HepG2 (cell line): ENCODE measurements around the gene CRK. TPM values are rescaled to one million over a fixed set of nuclear protein-coding genes. Genes with fewer than 3 reads are reported as not detected.

Experiments
- MTA1 ChIP-seq: sonication (generic); formaldehyde crosslinking; IDR thresholded peaks from 2 replicates; pipeline ENCODE4 v1.4.0; 2020; ENCODE audit warnings: missing genetic modification reagents, mild to moderate bottlenecking, borderline replicate concordance
- NFRKB ChIP-seq: fragments of 450-650 bp; IDR thresholded peaks from 2 replicates; pipeline ENCODE4 v1.6.1; 2017
- NFYB ChIP-seq: sonication (generic); formaldehyde crosslinking; IDR thresholded peaks from 2 replicates; pipeline ENCODE4 v1.4.0; 2020; ENCODE audit warnings: missing genetic modification reagents
- SOX5 ChIP-seq: IDR thresholded peaks from 2 replicates; pipeline ENCODE4 v1.6.1; 2016; ENCODE audit warnings: borderline replicate concordance
- SYNCRIP ChIP-seq: fragments of 200-400 bp; formaldehyde crosslinking; IDR thresholded peaks from 2 replicates; pipeline ENCODE4 v1.6.1; 2018; ENCODE audit warnings: mild to moderate bottlenecking, low read depth, low read length; ENCODE audit not compliant: insufficient read depth
- ZBTB8A ChIP-seq: sonication (generic); formaldehyde crosslinking; IDR thresholded peaks from 2 replicates; pipeline ENCODE4 v1.4.0; 2020; ENCODE audit warnings: mild to moderate bottlenecking, low read depth, missing genetic modification reagents, borderline replicate concordance
- ZNF335 ChIP-seq: sonication (generic); formaldehyde crosslinking; IDR thresholded peaks from 2 replicates; pipeline ENCODE4 v1.4.0; 2020; ENCODE audit warnings: missing genetic modification reagents
- ZNF530 ChIP-seq: sonication (generic); formaldehyde crosslinking; IDR thresholded peaks from 2 replicates; pipeline ENCODE4 v1.5.0; 2020; ENCODE audit warnings: low read depth, mild to moderate bottlenecking, missing genetic modification reagents
- ZNF569 ChIP-seq: sonication (generic); formaldehyde crosslinking; IDR thresholded peaks from 2 replicates; pipeline ENCODE4 v1.5.0; 2020; ENCODE audit warnings: mild to moderate bottlenecking, missing genetic modification reagents, moderate library complexity, borderline replicate concordance
- ZSCAN21 ChIP-seq: sonication (generic); formaldehyde crosslinking; IDR thresholded peaks from 2 replicates; pipeline ENCODE4 v1.8.0; 2022; ENCODE audit warnings: mild to moderate bottlenecking, missing genetic modification reagents, moderate library complexity, borderline replicate concordance
- polyA plus RNA-seq, 8 experiments: library from polyadenylated mRNA; depleted of rRNA in 3 of 8; stranded (reverse) in 7 of 8; unstranded in 1 of 8; fragments of >200 nt; fragmentation: Illumina TruSeq in 4 of 8; extraction: Trizol in 4 of 8; gene quantifications; 2 replicates each; pipeline versions ENCODE4 v1.2.1 to v1.2.3, GENCODE V29; 2011 to 2016; ENCODE audit warnings: low read depth in 4 of 8, missing spikeins in 1 of 8, mixed read lengths in 1 of 8; ENCODE audit not compliant: insufficient read depth in 1 of 8
- total RNA-seq, 5 experiments: library from RNA; depleted of rRNA; stranded (reverse); fragments of >200 nt; fragmentation: Illumina TruSeq; extraction: Trizol; gene quantifications; 2 replicates each; pipeline ENCODE4 v1.2.3, GENCODE V29; 2016; ENCODE audit warnings: low read depth in 1 of 5
- TF ChIP-seq, protein P1 (sequence below): sonication (generic); formaldehyde crosslinking; IDR thresholded peaks from 2 replicates; pipeline ENCODE4 v1.5.0; 2020; ENCODE audit warnings: missing genetic modification reagents
- TF ChIP-seq, protein P2 (sequence below): sonication (generic); formaldehyde crosslinking; conservative IDR thresholded peaks from 2 replicates; pipeline ENCODE4 v1.4.0; 2020; ENCODE audit warnings: mild to moderate bottlenecking, missing genetic modification reagents, moderate library complexity
- TF ChIP-seq, protein P3 (sequence below): sonication (generic); formaldehyde crosslinking; IDR thresholded peaks from 2 replicates; pipeline ENCODE4 v1.4.0; 2020; ENCODE audit warnings: missing genetic modification reagents
- TF ChIP-seq, protein P4 (sequence below): IDR thresholded peaks from 2 replicates; pipeline ENCODE4 v1.6.1; 2016; ENCODE audit warnings: control low read depth
- TF ChIP-seq, protein P5 (sequence below): sonication (generic); formaldehyde crosslinking; IDR thresholded peaks from 2 replicates; pipeline ENCODE4 v1.4.0; 2020; ENCODE audit warnings: missing genetic modification reagents, borderline replicate concordance

The CRK gene
- total and polyA plus RNA-seq, 2 of the 13 experiments (the other 11 are each of a cell fraction or from before 2014, with no cell fraction given) = 47.4 to 54.2 TPM

DNA sequence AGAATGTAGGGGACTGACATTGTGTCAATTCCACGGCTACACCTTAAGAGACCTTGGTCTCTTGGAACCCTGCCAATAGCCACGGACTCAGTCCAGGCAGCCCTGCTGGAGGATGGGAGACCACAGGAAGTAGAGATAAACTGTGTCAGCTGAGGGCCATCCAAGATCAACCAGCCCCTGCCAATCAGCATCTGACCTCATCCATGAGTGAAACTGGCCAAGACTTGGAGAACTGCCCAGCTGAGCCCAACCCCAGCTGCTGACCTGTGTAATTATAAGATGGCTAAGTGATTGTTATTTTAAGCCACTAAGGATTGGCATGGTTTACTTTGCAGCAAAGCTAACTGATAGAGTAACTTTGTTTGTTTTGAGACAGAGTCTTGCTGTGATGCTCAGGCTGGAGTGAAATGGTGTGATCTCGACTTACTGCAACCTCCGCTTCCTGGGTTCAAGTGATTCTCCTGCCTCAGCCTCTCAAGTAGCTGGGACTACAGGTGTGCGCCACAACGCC lies 42.7 kb downstream of the CRK start (continued):
- TF ChIP-seq, protein P1, sequence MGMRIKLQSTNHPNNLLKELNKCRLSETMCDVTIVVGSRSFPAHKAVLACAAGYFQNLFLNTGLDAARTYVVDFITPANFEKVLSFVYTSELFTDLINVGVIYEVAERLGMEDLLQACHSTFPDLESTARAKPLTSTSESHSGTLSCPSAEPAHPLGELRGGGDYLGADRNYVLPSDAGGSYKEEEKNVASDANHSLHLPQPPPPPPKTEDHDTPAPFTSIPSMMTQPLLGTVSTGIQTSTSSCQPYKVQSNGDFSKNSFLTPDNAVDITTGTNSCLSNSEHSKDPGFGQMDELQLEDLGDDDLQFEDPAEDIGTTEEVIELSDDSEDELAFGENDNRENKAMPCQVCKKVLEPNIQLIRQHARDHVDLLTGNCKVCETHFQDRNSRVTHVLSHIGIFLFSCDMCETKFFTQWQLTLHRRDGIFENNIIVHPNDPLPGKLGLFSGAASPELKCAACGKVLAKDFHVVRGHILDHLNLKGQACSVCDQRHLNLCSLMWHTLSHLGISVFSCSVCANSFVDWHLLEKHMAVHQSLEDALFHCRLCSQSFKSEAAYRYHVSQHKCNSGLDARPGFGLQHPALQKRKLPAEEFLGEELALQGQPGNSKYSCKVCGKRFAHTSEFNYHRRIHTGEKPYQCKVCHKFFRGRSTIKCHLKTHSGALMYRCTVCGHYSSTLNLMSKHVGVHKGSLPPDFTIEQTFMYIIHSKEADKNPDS (CRISPR knock-in tag) = no peak
- no peak for TF ChIP-seq SYNCRIP
- TF ChIP-seq NFRKB = no peak
- TF ChIP-seq ZSCAN21 (CRISPR knock-in tag) = no peak
- TF ChIP-seq MTA1 (CRISPR knock-in tag) = no peak
- TF ChIP-seq ZNF335 (CRISPR knock-in tag) = peak; percentile 54; the same call in 1 of the 2 replicates
- TF ChIP-seq ZNF569 = no peak
- TF ChIP-seq, protein P2, sequence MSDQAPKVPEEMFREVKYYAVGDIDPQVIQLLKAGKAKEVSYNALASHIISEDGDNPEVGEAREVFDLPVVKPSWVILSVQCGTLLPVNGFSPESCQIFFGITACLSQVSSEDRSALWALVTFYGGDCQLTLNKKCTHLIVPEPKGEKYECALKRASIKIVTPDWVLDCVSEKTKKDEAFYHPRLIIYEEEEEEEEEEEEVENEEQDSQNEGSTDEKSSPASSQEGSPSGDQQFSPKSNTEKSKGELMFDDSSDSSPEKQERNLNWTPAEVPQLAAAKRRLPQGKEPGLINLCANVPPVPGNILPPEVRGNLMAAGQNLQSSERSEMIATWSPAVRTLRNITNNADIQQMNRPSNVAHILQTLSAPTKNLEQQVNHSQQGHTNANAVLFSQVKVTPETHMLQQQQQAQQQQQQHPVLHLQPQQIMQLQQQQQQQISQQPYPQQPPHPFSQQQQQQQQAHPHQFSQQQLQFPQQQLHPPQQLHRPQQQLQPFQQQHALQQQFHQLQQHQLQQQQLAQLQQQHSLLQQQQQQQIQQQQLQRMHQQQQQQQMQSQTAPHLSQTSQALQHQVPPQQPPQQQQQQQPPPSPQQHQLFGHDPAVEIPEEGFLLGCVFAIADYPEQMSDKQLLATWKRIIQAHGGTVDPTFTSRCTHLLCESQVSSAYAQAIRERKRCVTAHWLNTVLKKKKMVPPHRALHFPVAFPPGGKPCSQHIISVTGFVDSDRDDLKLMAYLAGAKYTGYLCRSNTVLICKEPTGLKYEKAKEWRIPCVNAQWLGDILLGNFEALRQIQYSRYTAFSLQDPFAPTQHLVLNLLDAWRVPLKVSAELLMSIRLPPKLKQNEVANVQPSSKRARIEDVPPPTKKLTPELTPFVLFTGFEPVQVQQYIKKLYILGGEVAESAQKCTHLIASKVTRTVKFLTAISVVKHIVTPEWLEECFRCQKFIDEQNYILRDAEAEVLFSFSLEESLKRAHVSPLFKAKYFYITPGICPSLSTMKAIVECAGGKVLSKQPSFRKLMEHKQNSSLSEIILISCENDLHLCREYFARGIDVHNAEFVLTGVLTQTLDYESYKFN (CRISPR knock-in tag) = 0 out of 2 replicates have a peak, but pooled peaks have one; percentile 30
- no peak for TF ChIP-seq ZNF530 (CRISPR knock-in tag)
- TF ChIP-seq, protein P3, sequence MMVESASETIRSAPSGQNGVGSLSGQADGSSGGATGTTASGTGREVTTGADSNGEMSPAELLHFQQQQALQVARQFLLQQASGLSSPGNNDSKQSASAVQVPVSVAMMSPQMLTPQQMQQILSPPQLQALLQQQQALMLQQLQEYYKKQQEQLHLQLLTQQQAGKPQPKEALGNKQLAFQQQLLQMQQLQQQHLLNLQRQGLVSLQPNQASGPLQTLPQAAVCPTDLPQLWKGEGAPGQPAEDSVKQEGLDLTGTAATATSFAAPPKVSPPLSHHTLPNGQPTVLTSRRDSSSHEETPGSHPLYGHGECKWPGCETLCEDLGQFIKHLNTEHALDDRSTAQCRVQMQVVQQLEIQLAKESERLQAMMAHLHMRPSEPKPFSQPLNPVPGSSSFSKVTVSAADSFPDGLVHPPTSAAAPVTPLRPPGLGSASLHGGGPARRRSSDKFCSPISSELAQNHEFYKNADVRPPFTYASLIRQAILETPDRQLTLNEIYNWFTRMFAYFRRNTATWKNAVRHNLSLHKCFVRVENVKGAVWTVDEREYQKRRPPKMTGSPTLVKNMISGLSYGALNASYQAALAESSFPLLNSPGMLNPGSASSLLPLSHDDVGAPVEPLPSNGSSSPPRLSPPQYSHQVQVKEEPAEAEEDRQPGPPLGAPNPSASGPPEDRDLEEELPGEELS (CRISPR knock-in tag) = peak; percentile 46; the same call in 1 of the 2 replicates
- TF ChIP-seq, protein P4, sequence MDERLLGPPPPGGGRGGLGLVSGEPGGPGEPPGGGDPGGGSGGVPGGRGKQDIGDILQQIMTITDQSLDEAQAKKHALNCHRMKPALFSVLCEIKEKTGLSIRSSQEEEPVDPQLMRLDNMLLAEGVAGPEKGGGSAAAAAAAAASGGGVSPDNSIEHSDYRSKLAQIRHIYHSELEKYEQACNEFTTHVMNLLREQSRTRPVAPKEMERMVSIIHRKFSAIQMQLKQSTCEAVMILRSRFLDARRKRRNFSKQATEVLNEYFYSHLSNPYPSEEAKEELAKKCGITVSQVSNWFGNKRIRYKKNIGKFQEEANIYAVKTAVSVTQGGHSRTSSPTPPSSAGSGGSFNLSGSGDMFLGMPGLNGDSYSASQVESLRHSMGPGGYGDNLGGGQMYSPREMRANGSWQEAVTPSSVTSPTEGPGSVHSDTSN = peak; percentile 64
- TF ChIP-seq NFYB (CRISPR knock-in tag) = 0 out of 2 replicates have a peak, but pooled peaks have one; percentile 34
- TF ChIP-seq, protein P5, sequence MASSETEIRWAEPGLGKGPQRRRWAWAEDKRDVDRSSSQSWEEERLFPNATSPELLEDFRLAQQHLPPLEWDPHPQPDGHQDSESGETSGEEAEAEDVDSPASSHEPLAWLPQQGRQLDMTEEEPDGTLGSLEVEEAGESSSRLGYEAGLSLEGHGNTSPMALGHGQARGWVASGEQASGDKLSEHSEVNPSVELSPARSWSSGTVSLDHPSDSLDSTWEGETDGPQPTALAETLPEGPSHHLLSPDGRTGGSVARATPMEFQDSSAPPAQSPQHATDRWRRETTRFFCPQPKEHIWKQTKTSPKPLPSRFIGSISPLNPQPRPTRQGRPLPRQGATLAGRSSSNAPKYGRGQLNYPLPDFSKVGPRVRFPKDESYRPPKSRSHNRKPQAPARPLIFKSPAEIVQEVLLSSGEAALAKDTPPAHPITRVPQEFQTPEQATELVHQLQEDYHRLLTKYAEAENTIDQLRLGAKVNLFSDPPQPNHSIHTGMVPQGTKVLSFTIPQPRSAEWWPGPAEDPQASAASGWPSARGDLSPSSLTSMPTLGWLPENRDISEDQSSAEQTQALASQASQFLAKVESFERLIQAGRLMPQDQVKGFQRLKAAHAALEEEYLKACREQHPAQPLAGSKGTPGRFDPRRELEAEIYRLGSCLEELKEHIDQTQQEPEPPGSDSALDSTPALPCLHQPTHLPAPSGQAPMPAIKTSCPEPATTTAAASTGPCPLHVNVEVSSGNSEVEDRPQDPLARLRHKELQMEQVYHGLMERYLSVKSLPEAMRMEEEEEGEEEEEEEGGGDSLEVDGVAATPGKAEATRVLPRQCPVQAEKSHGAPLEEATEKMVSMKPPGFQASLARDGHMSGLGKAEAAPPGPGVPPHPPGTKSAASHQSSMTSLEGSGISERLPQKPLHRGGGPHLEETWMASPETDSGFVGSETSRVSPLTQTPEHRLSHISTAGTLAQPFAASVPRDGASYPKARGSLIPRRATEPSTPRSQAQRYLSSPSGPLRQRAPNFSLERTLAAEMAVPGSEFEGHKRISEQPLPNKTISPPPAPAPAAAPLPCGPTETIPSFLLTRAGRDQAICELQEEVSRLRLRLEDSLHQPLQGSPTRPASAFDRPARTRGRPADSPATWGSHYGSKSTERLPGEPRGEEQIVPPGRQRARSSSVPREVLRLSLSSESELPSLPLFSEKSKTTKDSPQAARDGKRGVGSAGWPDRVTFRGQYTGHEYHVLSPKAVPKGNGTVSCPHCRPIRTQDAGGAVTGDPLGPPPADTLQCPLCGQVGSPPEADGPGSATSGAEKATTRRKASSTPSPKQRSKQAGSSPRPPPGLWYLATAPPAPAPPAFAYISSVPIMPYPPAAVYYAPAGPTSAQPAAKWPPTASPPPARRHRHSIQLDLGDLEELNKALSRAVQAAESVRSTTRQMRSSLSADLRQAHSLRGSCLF = no peak
- TF ChIP-seq ZBTB8A (CRISPR knock-in tag) = no peak
- TF ChIP-seq SOX5 (CRISPR knock-in tag) = peak; percentile 45; the same call in 1 of the 2 replicates
